ENCODE data around the gene TNFRSF1A. TPM values are rescaled to one million over a fixed set of nuclear protein-coding genes. Genes with fewer than 3 reads are reported as not detected.

TNFRSF1A gene
- total RNA-seq, 3 donors from 2014 or later (not counting 1 experiment from before 2014, with no cell fraction given), result 75.7 to 116 (median 87.3) TPM

DNA sequence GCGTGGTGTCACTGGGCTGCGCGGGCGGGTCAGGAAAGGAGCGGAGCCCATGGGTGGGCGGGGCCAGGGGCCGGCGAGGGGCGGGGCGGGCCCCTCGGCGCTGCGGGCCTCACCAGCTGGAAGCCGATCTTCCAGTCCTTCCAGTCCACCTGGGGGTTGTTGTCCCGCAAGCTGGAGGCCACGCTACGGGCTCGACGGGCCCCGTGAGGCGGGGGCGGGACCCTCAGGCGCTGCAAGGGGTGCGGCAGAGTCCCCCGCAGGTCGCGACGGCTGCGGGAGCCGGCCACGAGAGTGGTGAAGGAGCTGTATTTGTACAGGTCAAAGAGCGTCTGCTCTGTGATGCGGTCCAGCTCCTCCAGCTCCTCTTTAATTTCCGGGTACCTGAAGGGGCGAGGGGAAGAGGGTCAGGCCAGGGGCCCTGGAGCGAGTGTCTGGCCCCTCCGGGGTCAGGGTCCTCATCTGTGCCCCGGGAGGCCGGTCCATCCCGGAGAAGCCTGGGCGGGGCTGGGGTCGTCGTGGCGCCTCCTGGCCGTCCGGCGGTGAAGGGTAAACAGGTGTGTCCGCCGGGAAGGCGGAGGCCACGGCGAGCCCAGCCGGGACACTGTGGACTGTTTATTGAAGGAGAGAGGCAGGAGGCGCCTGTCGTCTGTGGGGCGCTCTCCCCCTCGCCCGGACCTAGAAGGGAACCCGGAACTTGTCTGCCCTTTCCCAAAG, 21.6 kb upstream of the TNFRSF1A start:
- intact Hi-C loops (cut with micrococcal nuclease), result no loop called here
- H3K27me3 Mint-ChIP-seq (ENCODE audit: low read depth in 2 of 2), result no peaks in the 10 kb centered on the region

GRCh38 chr12:6363010-6363329, 21.1 kb upstream of the TNFRSF1A start:
- 17% methylated on average over 4 of the region's 4 CpGs for WGBS (ENCODE audit: insufficient coverage)
- H3K9me3 Mint-ChIP-seq, result no peaks in the 10 kb centered on the region
- intact Hi-C loops (cut with micrococcal nuclease), result no loop called here
- no peaks in the 10 kb centered on the region for H3K27me3 ChIP-seq (ENCODE audit: control insufficient read depth, insufficient read depth, low read length)
- no peaks in the 10 kb centered on the region for H3K9me3 ChIP-seq (ENCODE audit: control insufficient read depth, insufficient read depth, low read length)
- DNase-seq (no peak), ATAC-seq (no peak)
- H3K4me1 ChIP-seq (ENCODE audit: control insufficient read depth, insufficient read depth, low read length), result peaks cover 25% of the 10 kb centered on the region
- peak overlapping the region; percentile 81 for H3K4me3 Mint-ChIP-seq
- peaks cover 17 to 29% of the 10 kb centered on the region in 2 donors for H3K4me1 Mint-ChIP-seq
- H3K36me3 ChIP-seq (ENCODE audit: control insufficient read depth, insufficient read depth, low read length), result no peaks in the 10 kb centered on the region
- H3K36me3 Mint-ChIP-seq, result no peaks in the 10 kb centered on the region
- peak overlapping the region in 1 of 2 donors; percentile 82 for H3K27ac Mint-ChIP-seq
- TF ChIP-seq, protein P1, sequence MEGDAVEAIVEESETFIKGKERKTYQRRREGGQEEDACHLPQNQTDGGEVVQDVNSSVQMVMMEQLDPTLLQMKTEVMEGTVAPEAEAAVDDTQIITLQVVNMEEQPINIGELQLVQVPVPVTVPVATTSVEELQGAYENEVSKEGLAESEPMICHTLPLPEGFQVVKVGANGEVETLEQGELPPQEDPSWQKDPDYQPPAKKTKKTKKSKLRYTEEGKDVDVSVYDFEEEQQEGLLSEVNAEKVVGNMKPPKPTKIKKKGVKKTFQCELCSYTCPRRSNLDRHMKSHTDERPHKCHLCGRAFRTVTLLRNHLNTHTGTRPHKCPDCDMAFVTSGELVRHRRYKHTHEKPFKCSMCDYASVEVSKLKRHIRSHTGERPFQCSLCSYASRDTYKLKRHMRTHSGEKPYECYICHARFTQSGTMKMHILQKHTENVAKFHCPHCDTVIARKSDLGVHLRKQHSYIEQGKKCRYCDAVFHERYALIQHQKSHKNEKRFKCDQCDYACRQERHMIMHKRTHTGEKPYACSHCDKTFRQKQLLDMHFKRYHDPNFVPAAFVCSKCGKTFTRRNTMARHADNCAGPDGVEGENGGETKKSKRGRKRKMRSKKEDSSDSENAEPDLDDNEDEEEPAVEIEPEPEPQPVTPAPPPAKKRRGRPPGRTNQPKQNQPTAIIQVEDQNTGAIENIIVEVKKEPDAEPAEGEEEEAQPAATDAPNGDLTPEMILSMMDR (IDR thresholded peaks at IDR 0.05), result no peak
- H3K4me3 ChIP-seq (ENCODE audit: low read length), result no peak overlapping the region
- no peak overlapping the region for H3K27ac ChIP-seq (ENCODE audit: low read length)
- no peaks in the 10 kb centered on the region for H3K27me3 Mint-ChIP-seq (ENCODE audit: low read depth in 2 of 2)

More for the DNA sequence above, 21.6 kb upstream of the TNFRSF1A start:
- no peaks in the 10 kb centered on the region for H3K9me3 Mint-ChIP-seq
- peak overlapping the region; percentile 81 for H3K4me3 Mint-ChIP-seq
- Histone ChIP-seq H3K4me1 (ENCODE audit: control insufficient read depth, insufficient read depth, low read length) (peaks cover 30% of the 10 kb centered on the region), H3K27ac (ENCODE audit: low read length) (peak overlapping the region; percentile 68), H3K27me3 (ENCODE audit: control insufficient read depth, insufficient read depth, low read length) (no peaks in the 10 kb centered on the region), H3K4me3 (ENCODE audit: low read length) (peak overlapping the region; percentile 70), H3K36me3 (ENCODE audit: control insufficient read depth, insufficient read depth, low read length) (no peaks in the 10 kb centered on the region), H3K9me3 (ENCODE audit: control insufficient read depth, insufficient read depth, low read length) (no peaks in the 10 kb centered on the region)
- TF ChIP-seq, protein P1 (IDR thresholded peaks at IDR 0.05), result no peak
- peak; percentile 86 to 92 (median 88) for ATAC-seq
- H3K27ac Mint-ChIP-seq, result peak overlapping the region; percentile 73 to 82
- WGBS (ENCODE audit: insufficient coverage), result 3% methylated on average over 59 of the region's 59 CpGs
- H3K36me3 Mint-ChIP-seq, result no peaks in the 10 kb centered on the region
- peaks cover 20 to 34% of the 10 kb centered on the region in 2 donors for H3K4me1 Mint-ChIP-seq
- peak; percentile 47 to 83 for DNase-seq

- Histone ChIP-seq H3K27ac (ENCODE audit: low read length) (no peak overlapping the region), H3K27me3 (ENCODE audit: control insufficient read depth, insufficient read depth, low read length) (no peaks in the 10 kb centered on the region), H3K4me3 (ENCODE audit: low read length) (no peak overlapping the region), H3K36me3 (ENCODE audit: control insufficient read depth, insufficient read depth, low read length) (no peaks in the 10 kb centered on the region), H3K4me1 (ENCODE audit: control insufficient read depth, insufficient read depth, low read length) (peaks cover 19% of the 10 kb centered on the region), H3K9me3 (ENCODE audit: control insufficient read depth, insufficient read depth, low read length) (no peaks in the 10 kb centered on the region)
- intact Hi-C loops (cut with micrococcal nuclease), result no loop called here
- H3K4me1 Mint-ChIP-seq, result peaks cover 12 to 23% of the 10 kb centered on the region in 2 donors
- no peak overlapping the region for H3K4me3 Mint-ChIP-seq
- DNase-seq (no peak), ATAC-seq (no peak)
- no peaks in the 10 kb centered on the region for H3K27me3 Mint-ChIP-seq (ENCODE audit: low read depth in 2 of 2)
- no peaks in the 10 kb centered on the region for H3K9me3 Mint-ChIP-seq
- H3K36me3 Mint-ChIP-seq, result no peaks in the 10 kb centered on the region
- peak overlapping the region in 1 of 2 donors; percentile 66 for H3K27ac Mint-ChIP-seq
- TF ChIP-seq, protein P1 (IDR thresholded peaks at IDR 0.05), result no peak
- 82% methylated on average over 3 of the region's 3 CpGs for WGBS (ENCODE audit: insufficient coverage)
Measured at GRCh38 chr12:6362403-6362802, 20.5 kb upstream of the TNFRSF1A start.

GRCh38 chr12:6361834-6362233, 20.0 kb upstream of the TNFRSF1A start:
- peak overlapping the region; percentile 25 for H3K4me3 Mint-ChIP-seq
- Histone ChIP-seq H3K9me3 (ENCODE audit: control insufficient read depth, insufficient read depth, low read length) (no peaks in the 10 kb centered on the region), H3K27me3 (ENCODE audit: control insufficient read depth, insufficient read depth, low read length) (no peaks in the 10 kb centered on the region), H3K27ac (ENCODE audit: low read length) (no peak overlapping the region), H3K4me3 (ENCODE audit: low read length) (no peak overlapping the region), H3K36me3 (ENCODE audit: control insufficient read depth, insufficient read depth, low read length) (no peaks in the 10 kb centered on the region), H3K4me1 (ENCODE audit: control insufficient read depth, insufficient read depth, low read length) (peaks cover 15% of the 10 kb centered on the region)
- peak overlapping the region in 1 of 2 donors; percentile 66 for H3K27ac Mint-ChIP-seq
- intact Hi-C loops (cut with micrococcal nuclease), result no loop called here
- H3K27me3 Mint-ChIP-seq (ENCODE audit: low read depth in 2 of 2), result no peaks in the 10 kb centered on the region
- WGBS (ENCODE audit: insufficient coverage), result 85% methylated on average over 14 of the region's 14 CpGs
- H3K36me3 Mint-ChIP-seq, result no peaks in the 10 kb centered on the region
- H3K4me1 Mint-ChIP-seq, result peaks cover 6 to 18% of the 10 kb centered on the region in 2 donors
- TF ChIP-seq, protein P1 (IDR thresholded peaks at IDR 0.05), result no peak
- no peaks in the 10 kb centered on the region for H3K9me3 Mint-ChIP-seq
- ATAC-seq (no peak), DNase-seq (peak in 1 of 2 donors; percentile 47)

All from natural killer cell (primary cell).